Measurements from ENCODE around the gene TMEM40.
A peak's percentile ranks its signal among the peaks of the same experiment; 100 is the strongest.
"Not testable (repeated sequence)": the region's sequence is repeated elsewhere in the genome, so short reads cannot be mapped to it uniquely, and the experiment has no call there.

TMEM40 gene

GRCh38 chr3:12775970-12776369 is 16.9 kb upstream of the TMEM40 start:
- not testable (repeated sequence) for DNase-seq (ENCODE audit: low read depth)

GRCh38 chr3:12775226-12775625 is 16.2 kb upstream of the TMEM40 start:
- no peak for DNase-seq (ENCODE audit: low read depth)

- no peak for DNase-seq (ENCODE audit: low read depth)
Observed at GRCh38 chr3:12774619-12775018, 15.6 kb upstream of the TMEM40 start.

DNA sequence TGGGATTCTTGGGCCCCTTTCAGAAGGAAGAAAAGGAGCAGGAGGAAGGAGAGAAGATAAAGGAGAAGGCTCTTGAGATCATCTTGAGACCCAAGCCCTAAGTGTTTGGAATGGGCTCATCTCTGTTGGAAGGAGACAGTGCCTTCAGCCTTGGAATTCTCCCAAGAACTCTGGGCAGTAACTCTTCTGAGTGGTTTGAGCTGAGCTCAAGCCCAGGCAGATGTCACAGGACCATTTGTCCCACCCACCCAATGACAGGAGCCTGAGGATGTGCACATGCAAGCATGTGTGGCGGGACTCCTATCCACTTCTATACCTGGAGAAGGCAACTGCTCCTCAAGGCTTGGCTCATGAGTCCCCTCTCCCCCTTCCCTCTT is 14.6 kb upstream of the TMEM40 start:
- DNase-seq (ENCODE audit: low read depth), result peak; percentile 36

DNA sequence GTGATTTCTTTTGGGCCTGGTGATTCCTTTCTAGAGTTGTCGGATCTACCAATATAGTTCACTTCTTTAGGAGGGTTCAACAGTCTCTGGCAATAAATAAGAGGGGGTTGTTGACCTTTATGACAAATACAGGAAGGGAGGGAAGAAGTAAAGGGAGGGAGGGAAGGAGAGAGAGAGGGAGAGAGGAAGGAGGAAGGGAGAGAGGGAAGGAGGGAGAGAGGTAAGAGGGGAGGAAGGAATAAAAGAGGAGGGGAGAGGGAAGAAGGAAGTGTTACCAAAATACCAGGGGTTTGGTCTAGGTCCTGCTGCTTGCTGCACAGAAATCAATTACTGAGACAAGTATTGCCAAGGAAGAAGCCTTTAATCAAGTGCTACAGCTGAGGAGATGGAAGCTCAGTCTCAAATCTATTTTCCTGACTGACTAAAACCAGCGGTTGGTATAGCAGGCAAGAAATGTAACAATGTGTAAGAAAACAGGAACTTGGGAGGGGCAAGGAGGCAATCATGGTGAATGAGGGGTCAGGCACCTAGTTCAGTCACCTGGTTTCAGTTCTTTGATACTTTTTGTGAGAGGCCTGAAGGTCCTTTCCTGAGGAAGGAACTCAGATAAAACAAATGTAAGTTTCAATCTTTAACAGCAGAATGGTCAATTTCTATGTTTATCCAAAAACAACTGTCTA is 14.1 kb upstream of the TMEM40 start:
- no peak for DNase-seq (ENCODE audit: low read depth)

GRCh38 chr3:12772462-12772861 is 13.4 kb upstream of the TMEM40 start:
- DNase-seq (ENCODE audit: low read depth), result no peak

- DNase-seq (ENCODE audit: low read depth), result no peak
Observed at GRCh38 chr3:12771236-12771635, 12.2 kb upstream of the TMEM40 start.

- no peak for DNase-seq (ENCODE audit: low read depth)
Observed at GRCh38 chr3:12769761-12770160, 10.7 kb upstream of the TMEM40 start.

- no peak for DNase-seq (ENCODE audit: low read depth)
Observed at GRCh38 chr3:12768579-12769527, 9.8 kb upstream of the TMEM40 start.

GRCh38 chr3:12766541-12766940 is 7.5 kb upstream of the TMEM40 start:
- DNase-seq (ENCODE audit: low read depth), result peak; percentile 56

- peak; percentile 6 for DNase-seq (ENCODE audit: low read depth)
Observed at GRCh38 chr3:12764171-12764776, 5.2 kb upstream of the TMEM40 start.

DNA sequence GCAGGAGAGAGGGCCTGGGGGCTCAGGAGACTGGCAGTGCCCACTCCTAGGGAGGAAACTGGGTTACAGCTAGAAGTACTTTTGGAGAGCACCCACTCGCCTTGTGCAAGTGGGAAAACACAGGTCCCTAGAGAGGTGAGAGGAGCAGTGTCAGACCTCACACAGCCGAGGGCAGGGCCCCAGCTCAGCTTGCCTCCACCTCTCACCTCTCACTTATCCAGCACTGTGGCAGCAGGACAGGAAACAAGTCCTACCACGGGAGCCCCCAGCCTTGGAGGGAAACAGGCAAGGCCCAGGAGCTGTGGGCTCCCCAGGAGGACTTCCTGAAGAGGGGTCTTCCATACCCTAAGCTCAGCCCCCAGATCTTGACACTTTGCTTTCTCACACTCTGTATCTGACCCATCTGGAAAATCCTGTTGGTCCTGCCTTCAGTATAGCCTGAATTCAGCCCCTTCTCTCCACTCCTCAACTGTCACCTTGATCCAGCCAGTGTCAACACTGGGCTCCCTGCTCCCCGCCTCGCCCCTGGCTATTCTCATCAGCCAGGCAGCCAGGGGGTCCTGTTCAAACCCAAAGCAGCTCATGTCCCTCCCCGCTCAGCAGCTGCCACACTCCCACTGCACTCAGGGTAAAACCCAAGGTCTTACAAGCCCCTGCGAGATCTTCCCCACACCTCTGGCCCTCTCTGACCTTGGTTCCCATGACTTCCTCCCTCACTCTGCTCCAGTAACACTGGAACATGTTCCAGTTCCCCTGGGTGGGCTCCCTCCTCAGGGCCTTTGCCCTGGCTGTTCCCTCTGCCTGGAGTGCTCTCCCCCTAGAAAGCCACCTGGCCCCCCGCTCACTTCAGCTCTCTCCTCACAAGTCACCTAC is 870 bp upstream of the TMEM40 start:
- DNase-seq (ENCODE audit: low read depth), result no peak

GRCh38 chr3:12758025-12758781 is 856 bp downstream of the TMEM40 start:
- peak; percentile 75 for DNase-seq (ENCODE audit: low read depth)

DNA sequence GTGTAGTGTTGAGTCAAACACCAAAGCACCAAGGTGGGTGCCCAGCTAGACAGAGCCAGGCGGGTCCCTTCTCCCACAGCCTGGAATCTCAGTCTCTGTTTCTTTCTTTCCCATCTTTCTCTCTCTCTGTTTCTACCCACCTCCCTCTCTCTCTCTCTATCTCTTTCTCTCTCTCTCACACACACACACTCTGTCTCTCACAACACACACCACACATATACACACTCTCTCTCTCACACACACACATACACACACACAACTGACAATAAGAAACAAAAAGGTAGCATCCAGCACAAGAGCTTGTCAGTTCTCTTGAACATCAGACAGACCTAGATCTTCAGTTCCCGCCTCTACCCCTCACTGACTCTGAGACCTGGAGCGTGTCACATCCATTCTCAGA is 2.4 kb downstream of the TMEM40 start:
- no peak for DNase-seq (ENCODE audit: low read depth)

- DNase-seq (ENCODE audit: low read depth), result no peak
Observed at GRCh38 chr3:12756175-12756574, 2.9 kb downstream of the TMEM40 start.

DNA sequence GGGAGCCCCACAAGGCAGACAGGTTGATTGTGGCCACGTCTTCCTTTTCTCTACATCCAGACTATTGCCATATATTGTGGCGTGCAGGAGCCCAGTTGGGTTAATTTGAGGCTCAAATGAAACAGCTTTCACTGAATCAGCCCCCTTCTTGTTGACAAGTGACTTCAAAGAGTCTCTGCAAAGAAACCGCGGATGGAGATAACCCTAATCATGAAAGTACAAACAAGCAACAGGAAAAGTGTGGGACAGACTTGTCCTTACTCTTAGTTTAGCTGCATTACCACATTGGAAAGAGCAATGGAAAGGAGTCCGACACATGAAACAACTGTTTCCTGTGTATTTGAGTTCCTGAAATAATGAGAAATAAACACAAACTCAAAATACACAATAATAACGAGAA is 3.3 kb downstream of the TMEM40 start:
- DNase-seq (ENCODE audit: low read depth), result no peak

- DNase-seq (ENCODE audit: low read depth), result no peak
Observed at GRCh38 chr3:12754313-12754712, 4.7 kb downstream of the TMEM40 start.

- no peak for DNase-seq (ENCODE audit: low read depth)
Observed at GRCh38 chr3:12753275-12754028, 5.6 kb downstream of the TMEM40 start.

- peak; percentile 56 for DNase-seq (ENCODE audit: low read depth)
Observed at GRCh38 chr3:12752809-12753208, 6.2 kb downstream of the TMEM40 start.

GRCh38 chr3:12752102-12752501 is 7.0 kb downstream of the TMEM40 start:
- DNase-seq (ENCODE audit: low read depth), result no peak

Data from EH (cell line).